GM12873 (cell line): Measurements from ENCODE around the gene C16orf82.

Experiments used
- TF ChIP-seq, protein P1 (sequence below): IDR thresholded peaks from 2 replicates; pipeline ENCODE4 v1.5.1; 2012; ENCODE audit warnings: low read depth, mild to moderate bottlenecking, moderate library complexity, low read length, control low read depth; ENCODE audit not compliant: insufficient read depth; ENCODE audit errors: missing control alignments

Gene C16orf82

DNA sequence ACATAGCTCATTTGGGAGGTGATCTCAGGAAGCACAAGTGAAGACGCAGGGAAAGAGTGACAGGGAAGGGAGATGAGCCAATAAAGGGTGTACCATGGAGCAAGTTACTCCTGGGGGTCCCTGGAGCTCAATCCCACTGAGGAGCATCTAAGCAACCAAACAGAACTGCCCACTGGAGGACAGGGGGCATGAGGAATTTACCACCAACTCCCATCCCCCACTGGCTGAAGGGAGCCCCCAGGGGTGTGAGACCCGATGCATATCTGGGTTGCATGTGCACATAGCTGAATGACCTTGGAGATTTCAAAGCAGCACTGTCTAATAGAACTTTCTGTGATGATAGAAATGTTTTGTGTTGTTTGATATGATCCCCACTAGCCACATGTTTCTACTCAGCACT, 29.6 kb downstream of the C16orf82 start:
- TF ChIP-seq, protein P1, sequence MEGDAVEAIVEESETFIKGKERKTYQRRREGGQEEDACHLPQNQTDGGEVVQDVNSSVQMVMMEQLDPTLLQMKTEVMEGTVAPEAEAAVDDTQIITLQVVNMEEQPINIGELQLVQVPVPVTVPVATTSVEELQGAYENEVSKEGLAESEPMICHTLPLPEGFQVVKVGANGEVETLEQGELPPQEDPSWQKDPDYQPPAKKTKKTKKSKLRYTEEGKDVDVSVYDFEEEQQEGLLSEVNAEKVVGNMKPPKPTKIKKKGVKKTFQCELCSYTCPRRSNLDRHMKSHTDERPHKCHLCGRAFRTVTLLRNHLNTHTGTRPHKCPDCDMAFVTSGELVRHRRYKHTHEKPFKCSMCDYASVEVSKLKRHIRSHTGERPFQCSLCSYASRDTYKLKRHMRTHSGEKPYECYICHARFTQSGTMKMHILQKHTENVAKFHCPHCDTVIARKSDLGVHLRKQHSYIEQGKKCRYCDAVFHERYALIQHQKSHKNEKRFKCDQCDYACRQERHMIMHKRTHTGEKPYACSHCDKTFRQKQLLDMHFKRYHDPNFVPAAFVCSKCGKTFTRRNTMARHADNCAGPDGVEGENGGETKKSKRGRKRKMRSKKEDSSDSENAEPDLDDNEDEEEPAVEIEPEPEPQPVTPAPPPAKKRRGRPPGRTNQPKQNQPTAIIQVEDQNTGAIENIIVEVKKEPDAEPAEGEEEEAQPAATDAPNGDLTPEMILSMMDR: no peak

DNA sequence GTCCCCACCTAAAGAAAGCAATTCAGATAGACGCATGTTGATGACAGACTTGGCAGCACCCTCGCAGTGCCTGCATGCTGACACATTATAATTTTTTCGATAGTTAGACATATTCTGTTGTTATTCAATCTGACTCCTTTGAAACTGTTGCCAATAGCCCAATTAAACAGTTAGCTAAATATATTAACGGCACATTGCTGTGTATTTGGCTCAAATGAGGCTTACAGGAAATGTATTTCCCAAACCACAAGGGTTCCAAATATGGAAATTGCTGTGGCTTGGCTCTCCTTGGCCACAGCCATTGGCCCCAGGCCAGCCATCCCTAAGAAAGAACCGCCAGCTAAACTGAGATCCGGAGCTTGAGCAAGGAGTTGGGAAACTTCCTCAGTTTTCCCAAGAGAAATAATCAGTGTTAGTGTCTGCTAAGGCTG, 31.1 kb downstream of the C16orf82 start:
- TF ChIP-seq, protein P1: no peak

DNA sequence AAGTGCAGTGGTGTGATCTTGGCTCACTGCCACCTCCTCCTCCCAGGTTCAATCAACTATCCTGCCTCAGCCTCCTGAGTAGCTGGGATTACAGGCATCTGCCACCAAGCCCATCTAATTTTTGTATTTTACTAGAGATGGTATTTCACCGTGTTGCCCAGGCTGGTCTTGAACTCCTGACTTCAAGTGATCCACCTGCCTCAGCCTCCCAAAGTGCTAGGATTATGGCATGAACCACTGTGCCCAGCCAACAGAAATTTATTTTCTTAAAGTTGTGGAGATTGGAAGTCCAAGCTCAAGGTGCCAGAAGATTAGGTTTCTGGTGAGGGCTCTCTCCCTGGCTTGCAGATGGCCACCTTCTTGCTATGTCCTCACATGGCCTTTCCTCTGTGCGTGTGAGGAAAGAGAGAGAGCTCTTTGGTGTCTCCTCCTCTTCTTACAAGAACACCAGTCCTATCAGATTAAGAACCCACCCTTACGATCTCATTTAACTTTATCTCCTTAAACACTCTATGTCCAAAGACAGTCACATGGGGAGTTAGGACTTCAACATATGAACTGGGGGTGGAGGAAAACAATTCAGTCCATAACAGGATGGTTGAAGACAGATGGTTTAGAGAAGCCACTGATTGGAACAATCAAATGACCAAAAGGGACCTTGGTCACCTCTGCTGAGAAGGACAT, 31.8 kb downstream of the C16orf82 start:
- TF ChIP-seq, protein P1: no peak

DNA sequence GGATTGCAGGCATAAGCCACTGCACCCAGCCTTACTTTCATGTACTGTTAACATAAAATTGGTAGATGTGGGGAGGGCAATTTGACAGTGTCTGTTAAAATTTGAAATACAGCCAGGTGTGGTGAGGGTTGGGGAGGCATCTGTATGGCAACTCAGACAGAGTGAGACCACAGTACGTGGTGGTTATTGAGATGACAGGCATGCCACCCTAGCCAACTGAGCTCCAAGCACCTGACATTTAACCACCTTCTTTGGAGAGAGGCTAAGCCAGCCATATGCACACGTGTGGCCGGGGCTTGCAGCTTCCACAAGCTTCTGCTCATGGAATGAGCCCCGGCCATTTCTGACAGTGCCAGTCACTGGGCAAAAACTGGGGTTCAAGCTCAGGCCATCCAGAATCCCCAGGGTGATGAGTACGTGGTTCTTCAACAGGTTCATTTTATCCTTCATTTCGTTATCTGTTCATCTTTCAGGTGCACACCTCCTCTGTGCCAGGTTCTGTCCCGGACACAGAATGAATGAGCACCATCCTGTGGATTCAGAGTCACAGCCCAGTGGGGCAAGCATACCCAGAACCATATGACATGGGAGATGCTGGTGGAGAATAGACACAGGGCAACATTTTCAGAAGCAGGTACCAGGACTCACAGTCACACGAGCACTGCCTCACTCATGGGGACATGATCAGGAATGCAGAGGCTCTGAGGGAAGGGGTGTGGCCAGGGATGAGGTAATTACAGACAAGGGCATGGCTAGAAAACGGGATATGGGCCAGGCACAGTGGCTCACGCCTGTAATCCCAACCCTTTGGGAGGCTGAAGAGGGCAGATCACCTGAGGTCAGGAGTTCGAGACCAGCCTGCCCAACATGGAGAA, 36.2 kb downstream of the C16orf82 start:
- TF ChIP-seq, protein P1: no peak

DNA sequence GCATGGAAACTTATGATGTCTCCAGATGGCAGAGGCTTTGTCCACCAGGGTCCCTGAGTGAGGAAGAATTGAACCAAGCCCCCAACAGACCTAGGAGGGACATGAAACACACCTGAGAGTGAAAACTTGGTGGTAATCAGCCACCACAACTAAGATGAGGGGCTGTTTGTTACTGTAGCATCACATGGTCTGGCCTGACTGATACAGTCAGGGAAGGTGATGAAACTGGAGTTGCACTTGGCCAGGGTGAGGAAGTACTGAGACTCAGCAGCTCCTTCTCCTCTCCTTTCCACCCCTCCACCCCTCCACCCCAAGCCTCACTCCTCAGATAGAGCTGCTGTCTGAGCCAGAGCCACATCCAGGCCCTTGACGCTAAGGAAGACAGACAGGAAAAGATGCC, 37.2 kb downstream of the C16orf82 start:
- TF ChIP-seq, protein P1: no peak

DNA sequence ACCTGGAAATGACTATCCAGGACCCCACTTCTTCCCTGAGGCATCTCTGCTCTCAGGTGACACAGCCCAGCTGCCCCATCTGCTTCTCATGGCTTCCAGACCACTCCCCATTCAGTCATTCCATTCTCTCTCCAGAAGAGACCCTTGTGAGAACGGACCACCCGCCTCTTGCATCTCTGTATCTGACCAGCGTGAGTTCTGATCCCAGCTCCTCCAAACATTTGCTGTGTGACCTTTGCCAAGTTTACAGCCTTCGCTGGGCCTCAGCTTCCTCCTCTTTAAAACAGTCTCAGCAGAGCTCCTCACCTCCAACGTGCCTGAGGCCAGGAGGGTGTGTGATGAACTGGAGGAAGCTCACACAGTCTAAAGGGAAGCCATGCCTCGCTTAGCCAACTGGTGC, 39.6 kb downstream of the C16orf82 start:
- TF ChIP-seq, protein P1: no peak

DNA sequence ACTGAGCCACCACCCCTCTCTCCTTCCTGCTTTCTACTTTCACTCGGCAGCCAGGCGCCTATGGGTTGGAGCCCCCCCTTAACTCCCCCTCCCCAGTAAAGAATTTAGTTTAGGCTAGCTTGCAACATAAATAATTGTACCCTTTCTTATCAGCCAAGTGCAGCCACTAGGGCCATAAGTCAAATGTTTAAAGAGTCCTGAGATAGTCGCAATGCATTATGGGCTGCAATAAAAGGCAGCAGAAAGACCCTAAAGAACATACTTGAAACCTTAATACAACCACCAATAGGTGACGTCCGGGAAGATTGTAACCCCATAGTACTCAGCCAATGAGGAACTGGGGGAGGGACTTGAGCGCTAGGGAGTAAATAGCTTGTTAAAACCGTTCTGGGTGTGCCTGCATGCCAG, 40.5 kb downstream of the C16orf82 start:
- TF ChIP-seq, protein P1: no peak
